GM12801 (cell line): Measurements from ENCODE around the gene ECT2L.

ENCODE experiments used
- CTCF ChIP-seq: IDR thresholded peaks from one replicate; pipeline ENCODE4 v1.5.1; 2011; ENCODE audit warnings: control low read depth; ENCODE audit not compliant: insufficient read length; ENCODE audit errors: extremely low read depth

ECT2L gene

GRCh38 chr6:138818496-138819194 lies 22.8 kb downstream of the ECT2L start:
- no peak for TF ChIP-seq CTCF

GRCh38 chr6:138821519-138821918 lies 25.6 kb downstream of the ECT2L start:
- TF ChIP-seq CTCF: no peak

- TF ChIP-seq CTCF: no peak
Measured at GRCh38 chr6:138824482-138825144, 28.7 kb downstream of the ECT2L start.

- no peak for TF ChIP-seq CTCF
Measured at GRCh38 chr6:138830248-138830647, 34.4 kb downstream of the ECT2L start.

GRCh38 chr6:138832182-138832581 lies 36.3 kb downstream of the ECT2L start:
- no peak for TF ChIP-seq CTCF

GRCh38 chr6:138833816-138834539 lies 38.1 kb downstream of the ECT2L start:
- no peak for TF ChIP-seq CTCF

- TF ChIP-seq CTCF: no peak
Measured at GRCh38 chr6:138837246-138837645, 41.4 kb downstream of the ECT2L start.
